HepG2 (cell line): ENCODE results near the gene NOL4L. TPM values are rescaled to one million over a fixed set of nuclear protein-coding genes. Genes with fewer than 3 reads are reported as not detected.

Experiments
- CAMTA2 ChIP-seq: sonication (generic); formaldehyde crosslinking; IDR thresholded peaks from 2 replicates; pipeline ENCODE4 v1.4.0; 2020; ENCODE audit warnings: mild to moderate bottlenecking, missing genetic modification reagents, borderline replicate concordance
- HCFC1 ChIP-seq: fragments of 150-350 bp; IDR thresholded peaks from 2 replicates; pipeline ENCODE4 v1.6.1; 2014; ENCODE audit warnings: low read depth, low read length
- HDAC6 ChIP-seq: fragments of 200-600 bp; sonication (generic); IDR thresholded peaks from 2 replicates; pipeline ENCODE4 v1.7.0; 2017; ENCODE audit warnings: mild to moderate bottlenecking, antibody characterized with exemption, low read length, low read depth
- LCORL ChIP-seq, 2 experiments: fragments of 450-650 bp in 1 of 2; sonication (generic) in 1 of 2; formaldehyde crosslinking in 1 of 2; IDR thresholded peaks; 2 replicates each; pipeline versions ENCODE4 v1.5.0 to v1.6.1; 2017 to 2020; ENCODE audit warnings: antibody characterized with exemption in 1 of 2, missing genetic modification reagents in 1 of 2
- MTF2 ChIP-seq: sonication (generic); formaldehyde crosslinking; IDR thresholded peaks from 2 replicates; pipeline ENCODE4 v1.5.0; 2020; ENCODE audit warnings: missing genetic modification reagents, borderline replicate concordance
- MYNN ChIP-seq: sonication (generic); formaldehyde crosslinking; IDR thresholded peaks from 2 replicates; pipeline ENCODE4 v1.4.0; 2020; ENCODE audit warnings: mild to moderate bottlenecking, low read depth, missing genetic modification reagents
- PCBP1 ChIP-seq: fragments of 200-400 bp; formaldehyde crosslinking; IDR thresholded peaks from 2 replicates; pipeline ENCODE4 v1.6.1; 2017; ENCODE audit warnings: mild to moderate bottlenecking, low read depth, low read length, borderline replicate concordance
- PPARG ChIP-seq: conservative IDR thresholded peaks from 2 replicates; pipeline ENCODE4 v1.6.1; 2016; ENCODE audit warnings: missing biosample characterization, missing genetic modification reagents
- SMARCE1 ChIP-seq: fragments of 450-650 bp; IDR thresholded peaks from 2 replicates; pipeline ENCODE4 v1.6.1; 2017; ENCODE audit warnings: borderline replicate concordance
- TGIF2 ChIP-seq: IDR thresholded peaks from 2 replicates; pipeline ENCODE4 v1.6.1; 2016; ENCODE audit warnings: control low read depth, missing compliant biosample characterization
- ZNF333 ChIP-seq: sonication (generic); formaldehyde crosslinking; IDR thresholded peaks from 2 replicates; pipeline ENCODE4 v1.4.0; 2020; ENCODE audit warnings: mild to moderate bottlenecking, missing genetic modification reagents, borderline replicate concordance
- ZNF468 ChIP-seq: sonication (generic); formaldehyde crosslinking; IDR thresholded peaks from 2 replicates; pipeline ENCODE4 v1.8.0; 2022; ENCODE audit warnings: mild to moderate bottlenecking, moderate library complexity, missing genetic modification reagents
- ZNF558 ChIP-seq: sonication (generic); formaldehyde crosslinking; IDR thresholded peaks from 2 replicates; pipeline ENCODE4 v1.9.0; 2022; ENCODE audit warnings: mild to moderate bottlenecking, missing genetic modification reagents, borderline replicate concordance
- ZNF564 ChIP-seq: sonication (generic); formaldehyde crosslinking; IDR thresholded peaks from 2 replicates; pipeline ENCODE4 v1.8.1; 2023; ENCODE audit warnings: mild to moderate bottlenecking, missing genetic modification reagents
- ZNF766 ChIP-seq: sonication (generic); formaldehyde crosslinking; IDR thresholded peaks from 2 replicates; pipeline ENCODE4 v1.5.0; 2020; ENCODE audit warnings: missing genetic modification reagents, borderline replicate concordance
- polyA plus RNA-seq, 8 experiments: library from polyadenylated mRNA; depleted of rRNA in 3 of 8; stranded (reverse) in 7 of 8; unstranded in 1 of 8; fragments of >200 nt; fragmentation: Illumina TruSeq in 4 of 8; extraction: Trizol in 4 of 8; gene quantifications; 2 replicates each; pipeline versions ENCODE4 v1.2.1 to v1.2.3, GENCODE V29; 2011 to 2016; ENCODE audit warnings: low read depth in 4 of 8, missing spikeins in 1 of 8, mixed read lengths in 1 of 8; ENCODE audit not compliant: insufficient read depth in 1 of 8
- total RNA-seq, 5 experiments: library from RNA; depleted of rRNA; stranded (reverse); fragments of >200 nt; fragmentation: Illumina TruSeq; extraction: Trizol; gene quantifications; 2 replicates each; pipeline ENCODE4 v1.2.3, GENCODE V29; 2016; ENCODE audit warnings: low read depth in 1 of 5
- TF ChIP-seq, protein P1 (sequence below): sonication (generic); formaldehyde crosslinking; IDR thresholded peaks from 2 replicates; pipeline ENCODE4 v1.5.0; 2020; ENCODE audit warnings: mild to moderate bottlenecking, missing genetic modification reagents, borderline replicate concordance
- TF ChIP-seq, protein P2 (sequence below): sonication (generic); formaldehyde crosslinking; IDR thresholded peaks from 2 replicates; pipeline ENCODE4 v1.5.0; 2020; ENCODE audit warnings: mild to moderate bottlenecking, missing genetic modification reagents
- TF ChIP-seq, protein P3 (sequence below): sonication (generic); formaldehyde crosslinking; IDR thresholded peaks from 2 replicates; pipeline ENCODE4 v1.8.0; 2022; ENCODE audit warnings: mild to moderate bottlenecking, missing genetic modification reagents, borderline replicate concordance
- TF ChIP-seq, protein P4 (sequence below): sonication (generic); formaldehyde crosslinking; conservative IDR thresholded peaks from 2 replicates; pipeline ENCODE4 v1.8.0; 2022; ENCODE audit warnings: mild to moderate bottlenecking, moderate library complexity, missing genetic modification reagents

NOL4L gene
- total and polyA plus RNA-seq, 2 of the 13 experiments (the other 11 are each of a cell fraction or from before 2014, with no cell fraction given), result 16.6 to 35.4 TPM

DNA sequence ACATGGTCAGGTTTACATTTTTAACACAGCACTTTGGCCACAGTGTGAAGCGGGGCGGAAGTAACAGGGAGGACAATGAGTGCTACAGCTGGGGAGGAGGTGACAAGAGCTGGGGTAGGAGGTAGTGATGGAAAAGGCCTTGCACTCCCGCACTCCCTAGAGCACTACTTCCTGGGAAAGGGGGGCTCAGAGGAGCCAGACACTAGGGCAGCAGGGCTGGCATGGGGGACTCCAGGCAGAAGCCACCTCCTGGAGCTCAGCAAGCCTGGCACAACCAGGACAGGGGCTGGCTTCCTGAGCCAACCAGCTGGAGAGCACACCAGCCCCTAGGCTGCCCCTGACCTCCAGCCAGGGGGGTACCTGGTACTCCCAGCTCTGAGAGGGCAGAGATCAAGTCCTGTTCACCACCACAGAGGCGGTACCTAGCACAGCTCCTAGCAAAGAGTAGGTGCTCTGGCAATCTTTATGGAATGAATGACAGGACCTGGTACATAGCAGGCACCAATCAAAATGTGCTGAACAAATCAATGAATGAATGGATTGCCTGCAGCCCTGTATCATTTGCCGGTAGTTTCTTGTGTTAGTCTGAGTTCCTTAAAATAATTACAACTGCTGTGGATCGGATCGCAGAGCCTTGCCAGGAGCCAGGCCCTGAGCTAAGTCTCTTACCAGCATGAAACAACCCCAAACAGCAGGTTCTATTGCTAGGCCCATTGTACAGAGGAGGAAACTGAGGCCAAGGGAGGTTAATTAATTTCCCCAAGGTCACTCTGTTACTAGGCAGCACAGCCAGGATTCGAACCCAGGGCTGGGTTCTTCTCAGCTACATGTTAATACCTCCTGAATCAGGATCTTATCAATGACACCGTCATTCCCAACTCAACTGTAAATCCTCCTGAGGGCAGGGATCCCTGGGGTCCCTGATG, 15.5 kb downstream of the NOL4L start (continued):
- TF ChIP-seq, protein P1, sequence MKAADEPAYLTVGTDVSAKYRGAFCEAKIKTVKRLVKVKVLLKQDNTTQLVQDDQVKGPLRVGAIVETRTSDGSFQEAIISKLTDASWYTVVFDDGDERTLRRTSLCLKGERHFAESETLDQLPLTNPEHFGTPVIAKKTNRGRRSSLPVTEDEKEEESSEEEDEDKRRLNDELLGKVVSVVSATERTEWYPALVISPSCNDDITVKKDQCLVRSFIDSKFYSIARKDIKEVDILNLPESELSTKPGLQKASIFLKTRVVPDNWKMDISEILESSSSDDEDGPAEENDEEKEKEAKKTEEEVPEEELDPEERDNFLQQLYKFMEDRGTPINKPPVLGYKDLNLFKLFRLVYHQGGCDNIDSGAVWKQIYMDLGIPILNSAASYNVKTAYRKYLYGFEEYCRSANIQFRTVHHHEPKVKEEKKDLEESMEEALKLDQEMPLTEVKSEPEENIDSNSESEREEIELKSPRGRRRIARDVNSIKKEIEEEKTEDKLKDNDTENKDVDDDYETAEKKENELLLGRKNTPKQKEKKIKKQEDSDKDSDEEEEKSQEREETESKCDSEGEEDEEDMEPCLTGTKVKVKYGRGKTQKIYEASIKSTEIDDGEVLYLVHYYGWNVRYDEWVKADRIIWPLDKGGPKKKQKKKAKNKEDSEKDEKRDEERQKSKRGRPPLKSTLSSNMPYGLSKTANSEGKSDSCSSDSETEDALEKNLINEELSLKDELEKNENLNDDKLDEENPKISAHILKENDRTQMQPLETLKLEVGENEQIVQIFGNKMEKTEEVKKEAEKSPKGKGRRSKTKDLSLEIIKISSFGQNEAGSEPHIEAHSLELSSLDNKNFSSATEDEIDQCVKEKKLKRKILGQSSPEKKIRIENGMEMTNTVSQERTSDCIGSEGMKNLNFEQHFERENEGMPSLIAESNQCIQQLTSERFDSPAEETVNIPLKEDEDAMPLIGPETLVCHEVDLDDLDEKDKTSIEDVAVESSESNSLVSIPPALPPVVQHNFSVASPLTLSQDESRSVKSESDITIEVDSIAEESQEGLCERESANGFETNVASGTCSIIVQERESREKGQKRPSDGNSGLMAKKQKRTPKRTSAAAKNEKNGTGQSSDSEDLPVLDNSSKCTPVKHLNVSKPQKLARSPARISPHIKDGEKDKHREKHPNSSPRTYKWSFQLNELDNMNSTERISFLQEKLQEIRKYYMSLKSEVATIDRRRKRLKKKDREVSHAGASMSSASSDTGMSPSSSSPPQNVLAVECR (CRISPR knock-in tag), result no peak
- no peak for TF ChIP-seq HCFC1
- no peak for TF ChIP-seq MYNN (CRISPR knock-in tag)
- TF ChIP-seq SMARCE1, result no peak
- TF ChIP-seq, protein P2, sequence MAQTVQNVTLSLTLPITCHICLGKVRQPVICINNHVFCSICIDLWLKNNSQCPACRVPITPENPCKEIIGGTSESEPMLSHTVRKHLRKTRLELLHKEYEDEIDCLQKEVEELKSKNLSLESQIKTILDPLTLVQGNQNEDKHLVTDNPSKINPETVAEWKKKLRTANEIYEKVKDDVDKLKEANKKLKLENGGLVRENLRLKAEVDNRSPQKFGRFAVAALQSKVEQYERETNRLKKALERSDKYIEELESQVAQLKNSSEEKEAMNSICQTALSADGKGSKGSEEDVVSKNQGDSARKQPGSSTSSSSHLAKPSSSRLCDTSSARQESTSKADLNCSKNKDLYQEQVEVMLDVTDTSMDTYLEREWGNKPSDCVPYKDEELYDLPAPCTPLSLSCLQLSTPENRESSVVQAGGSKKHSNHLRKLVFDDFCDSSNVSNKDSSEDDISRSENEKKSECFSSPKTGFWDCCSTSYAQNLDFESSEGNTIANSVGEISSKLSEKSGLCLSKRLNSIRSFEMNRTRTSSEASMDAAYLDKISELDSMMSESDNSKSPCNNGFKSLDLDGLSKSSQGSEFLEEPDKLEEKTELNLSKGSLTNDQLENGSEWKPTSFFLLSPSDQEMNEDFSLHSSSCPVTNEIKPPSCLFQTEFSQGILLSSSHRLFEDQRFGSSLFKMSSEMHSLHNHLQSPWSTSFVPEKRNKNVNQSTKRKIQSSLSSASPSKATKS (CRISPR knock-in tag), result no peak
- no peak for TF ChIP-seq ZNF564 (CRISPR knock-in tag)
- no peak for TF ChIP-seq TGIF2 (CRISPR knock-in tag)
- no peak for TF ChIP-seq CAMTA2 (CRISPR knock-in tag)
- no peak for TF ChIP-seq PCBP1
- no peak for TF ChIP-seq MTF2 (CRISPR knock-in tag)
- TF ChIP-seq ZNF333, result peak; percentile 80; the same call in 1 of the 2 replicates
- TF ChIP-seq, protein P3, sequence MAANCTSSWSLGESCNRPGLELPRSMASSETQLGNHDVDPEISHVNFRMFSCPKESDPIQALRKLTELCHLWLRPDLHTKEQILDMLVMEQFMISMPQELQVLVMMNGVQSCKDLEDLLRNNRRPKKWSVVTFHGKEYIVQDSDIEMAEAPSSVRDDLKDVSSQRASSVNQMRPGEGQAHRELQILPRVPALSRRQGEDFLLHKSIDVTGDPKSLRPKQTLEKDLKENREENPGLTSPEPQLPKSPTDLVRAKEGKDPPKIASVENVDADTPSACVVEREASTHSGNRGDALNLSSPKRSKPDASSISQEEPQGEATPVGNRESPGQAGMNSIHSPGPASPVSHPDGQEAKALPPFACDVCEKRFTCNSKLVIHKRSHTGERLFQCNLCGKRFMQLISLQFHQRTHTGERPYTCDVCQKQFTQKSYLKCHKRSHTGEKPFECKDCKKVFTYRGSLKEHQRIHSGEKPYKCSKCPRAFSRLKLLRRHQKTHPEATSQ, result no peak
- TF ChIP-seq HDAC6, result no peak
- no peak for TF ChIP-seq ZNF558 (CRISPR knock-in tag)
- no peak for TF ChIP-seq ZNF766 (CRISPR knock-in tag)
- 0 out of 2 replicates have a peak, but pooled peaks have one; percentile 20 for TF ChIP-seq PPARG (CRISPR knock-in tag)
- TF ChIP-seq LCORL (IDR thresholded peaks at IDR 0.05), result no peak
- no peak; the same call in 1 of the 2 replicates for TF ChIP-seq LCORL (CRISPR knock-in tag; IDR thresholded peaks at IDR 0.05)
- TF ChIP-seq, protein P4, sequence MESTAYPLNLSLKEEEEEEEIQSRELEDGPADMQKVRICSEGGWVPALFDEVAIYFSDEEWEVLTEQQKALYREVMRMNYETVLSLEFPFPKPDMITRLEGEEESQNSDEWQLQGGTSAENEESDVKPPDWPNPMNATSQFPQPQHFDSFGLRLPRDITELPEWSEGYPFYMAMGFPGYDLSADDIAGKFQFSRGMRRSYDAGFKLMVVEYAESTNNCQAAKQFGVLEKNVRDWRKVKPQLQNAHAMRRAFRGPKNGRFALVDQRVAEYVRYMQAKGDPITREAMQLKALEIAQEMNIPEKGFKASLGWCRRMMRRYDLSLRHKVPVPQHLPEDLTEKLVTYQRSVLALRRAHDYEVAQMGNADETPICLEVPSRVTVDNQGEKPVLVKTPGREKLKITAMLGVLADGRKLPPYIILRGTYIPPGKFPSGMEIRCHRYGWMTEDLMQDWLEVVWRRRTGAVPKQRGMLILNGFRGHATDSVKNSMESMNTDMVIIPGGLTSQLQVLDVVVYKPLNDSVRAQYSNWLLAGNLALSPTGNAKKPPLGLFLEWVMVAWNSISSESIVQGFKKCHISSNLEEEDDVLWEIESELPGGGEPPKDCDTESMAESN, result no peak
- TF ChIP-seq ZNF468 (CRISPR knock-in tag), result no peak
